HG02973 (cell line): ENCODE results near the gene ATP23.

Experiments used
- ATAC-seq: cut with Tn5 transposase; IDR thresholded peaks from one replicate; pipeline ENCODE4 v1.9.1; 2021; ENCODE audit warnings: moderate library complexity; ENCODE audit not compliant: unreplicated experiment

ATP23 gene

GRCh38 chr12:57966536-57966935, 25.2 kb downstream of the ATP23 start:
- ATAC-seq: no peak

DNA sequence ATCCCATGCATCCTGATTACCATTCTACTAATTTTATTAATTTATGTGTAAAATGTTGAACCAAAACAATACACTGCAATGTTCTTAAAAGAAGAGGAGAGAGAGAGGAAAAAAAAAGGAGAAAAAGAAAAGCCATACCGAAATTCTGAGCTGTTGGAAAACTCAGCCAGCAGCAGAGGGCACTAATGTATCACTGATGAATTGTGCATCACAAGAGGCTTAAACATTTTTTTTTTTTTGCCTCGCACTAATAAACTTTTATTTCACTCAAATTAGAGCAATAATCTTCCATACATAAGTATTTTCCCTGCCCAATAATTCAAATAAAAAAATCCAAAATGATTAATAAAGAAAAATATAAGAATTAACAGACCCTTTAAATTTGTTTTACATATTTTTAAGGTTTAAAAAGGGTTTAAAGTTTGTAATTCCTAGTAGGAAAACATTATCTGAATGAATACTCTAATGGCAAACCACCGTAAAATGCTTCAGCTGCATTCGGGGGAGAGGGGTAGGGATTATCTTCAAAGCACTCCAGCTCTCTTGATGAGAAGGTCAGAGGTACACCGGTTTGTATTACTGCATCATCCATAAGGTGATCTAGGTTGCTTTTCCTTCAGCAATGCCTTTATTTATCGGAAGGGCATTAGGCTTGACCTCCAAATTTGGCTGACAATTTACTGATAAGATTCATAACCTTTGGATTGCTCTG, 41.9 kb downstream of the ATP23 start:
- ATAC-seq: no peak

DNA sequence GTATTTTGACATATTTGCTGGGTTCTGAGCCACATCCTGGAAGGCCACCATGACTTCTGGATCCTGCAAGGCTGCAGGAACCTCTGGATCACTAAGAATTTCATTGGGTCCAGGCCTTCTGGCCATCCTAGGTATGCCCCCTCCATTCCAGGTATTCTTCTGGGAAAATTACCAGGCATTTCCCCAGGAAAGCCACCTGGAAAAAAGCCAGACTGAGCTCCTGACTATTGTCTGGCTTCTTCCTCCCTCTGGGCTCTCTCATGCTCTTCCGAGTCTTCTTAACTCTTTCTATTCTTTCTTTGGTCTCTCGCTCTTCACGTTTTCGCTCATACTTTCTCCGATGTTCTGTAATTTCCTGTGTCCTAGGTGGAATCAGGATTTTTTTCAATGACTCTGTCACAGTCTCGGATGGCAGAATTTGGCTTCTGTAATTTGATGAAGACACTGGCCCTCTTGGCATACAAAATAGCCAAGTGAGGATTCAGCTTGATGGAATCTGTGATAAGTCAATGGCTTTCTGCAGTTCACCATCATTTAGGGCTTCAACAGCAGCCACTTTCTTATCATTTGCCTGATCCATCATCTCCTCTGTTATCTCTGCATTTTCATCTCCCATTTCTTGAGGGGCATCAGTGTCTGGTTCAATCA, 42.6 kb downstream of the ATP23 start:
- no peak for ATAC-seq

DNA sequence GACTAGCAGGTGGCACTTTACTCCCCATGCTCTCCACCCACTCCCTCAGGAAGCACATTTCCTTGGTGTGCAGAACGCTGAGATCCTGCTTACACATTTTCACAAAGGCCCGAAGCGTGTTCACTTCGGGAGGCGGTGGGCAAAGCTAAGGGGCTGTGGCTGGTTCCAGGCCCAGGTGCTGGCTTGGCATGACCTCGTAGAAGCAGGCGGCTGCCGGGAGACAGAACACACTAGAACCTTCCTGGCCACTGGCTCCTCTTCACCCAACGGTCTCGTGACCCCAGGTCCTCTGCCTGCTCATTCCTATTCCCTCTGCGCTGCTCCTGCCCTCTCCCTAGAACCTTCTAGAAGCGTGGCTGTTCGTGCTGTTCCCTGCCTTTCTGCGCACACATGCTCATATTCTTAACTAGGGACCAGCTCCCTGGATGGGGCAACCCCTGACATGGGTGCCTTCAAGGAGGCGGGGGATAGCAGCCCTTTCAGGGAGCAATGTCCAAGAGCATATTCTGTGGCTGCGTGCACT, 43.3 kb downstream of the ATP23 start:
- ATAC-seq: no peak

- ATAC-seq: no peak
These were observed 44.3 kb downstream of the ATP23 start for GRCh38 chr12:57985685-57986084.

DNA sequence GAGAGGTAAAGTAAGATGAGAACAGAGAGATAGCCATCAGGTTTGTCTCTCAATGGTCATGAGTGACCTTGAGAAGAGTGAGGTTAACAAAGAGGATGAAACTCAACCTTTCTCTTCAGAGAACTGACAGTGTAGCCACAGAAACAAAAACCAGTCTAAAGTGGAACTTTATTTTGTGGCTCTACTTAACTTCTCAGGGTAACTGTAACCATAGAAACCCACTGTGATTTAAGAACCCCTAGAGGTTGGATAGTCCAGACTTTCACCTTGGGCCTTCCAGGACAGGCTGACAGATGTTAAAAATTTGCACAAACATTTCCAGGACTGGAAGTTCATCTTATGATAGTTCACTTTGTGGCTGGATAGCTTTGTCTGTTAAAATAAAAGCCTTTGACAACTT, 48.5 kb downstream of the ATP23 start:
- no peak for ATAC-seq

GRCh38 chr12:57990241-57990883, 49.0 kb downstream of the ATP23 start:
- ATAC-seq: no peak

DNA sequence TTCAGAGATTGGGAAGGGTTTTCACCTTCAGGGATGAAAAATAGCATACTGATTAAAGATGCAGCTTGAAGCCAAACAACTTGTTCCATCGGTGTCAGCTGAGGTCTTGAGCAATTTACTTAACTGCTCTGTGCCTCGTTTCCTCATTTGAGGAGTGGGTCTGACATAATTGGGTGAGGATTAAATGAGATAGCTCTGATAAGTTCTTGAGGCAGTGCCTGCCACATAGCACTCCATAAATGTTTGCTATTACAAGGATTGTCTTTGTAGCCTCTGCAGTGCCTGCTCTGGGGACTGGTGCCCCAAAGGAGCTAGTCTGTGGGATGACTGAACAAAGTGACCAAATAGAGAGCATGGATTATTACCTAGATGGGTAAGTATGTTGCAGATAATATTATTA, 50.6 kb downstream of the ATP23 start:
- ATAC-seq: no peak

DNA sequence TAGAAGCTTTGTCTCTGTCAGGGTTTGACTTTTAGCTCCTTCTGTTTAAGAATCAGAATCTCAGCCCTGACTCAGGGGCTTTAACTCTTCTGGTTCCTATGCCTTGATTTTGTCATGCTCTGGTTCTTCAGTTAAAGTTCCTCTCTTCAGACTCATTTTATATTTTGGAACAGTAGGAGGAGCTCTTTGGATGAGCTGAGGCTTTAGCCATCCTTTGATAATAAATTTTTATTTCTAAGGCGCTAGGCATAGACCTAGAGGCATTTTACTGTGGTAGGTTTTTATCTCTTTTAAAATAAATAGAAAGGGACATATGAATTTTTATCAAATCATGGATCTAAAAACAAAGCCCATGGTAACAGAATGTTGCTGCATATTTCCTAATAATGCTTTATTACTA, 51.7 kb downstream of the ATP23 start:
- no peak for ATAC-seq

DNA sequence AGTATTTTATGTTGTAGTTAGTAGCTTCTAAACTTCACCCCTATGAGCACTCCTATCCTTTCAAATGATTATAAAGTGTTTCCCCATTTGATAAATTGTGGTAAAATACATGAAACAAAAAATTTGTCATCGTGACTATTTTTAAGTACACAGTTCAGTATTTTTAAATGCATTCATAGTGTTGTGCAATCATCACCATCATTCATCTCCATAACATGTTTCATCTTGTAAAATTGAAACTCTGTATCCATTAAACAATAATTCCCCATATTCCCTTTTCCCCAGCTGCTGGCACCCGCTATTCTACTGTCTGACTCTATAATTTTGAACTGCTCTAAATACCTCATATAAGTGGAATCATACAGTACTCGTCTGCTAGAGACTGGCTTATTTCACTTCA, 52.5 kb downstream of the ATP23 start:
- ATAC-seq: no peak

DNA sequence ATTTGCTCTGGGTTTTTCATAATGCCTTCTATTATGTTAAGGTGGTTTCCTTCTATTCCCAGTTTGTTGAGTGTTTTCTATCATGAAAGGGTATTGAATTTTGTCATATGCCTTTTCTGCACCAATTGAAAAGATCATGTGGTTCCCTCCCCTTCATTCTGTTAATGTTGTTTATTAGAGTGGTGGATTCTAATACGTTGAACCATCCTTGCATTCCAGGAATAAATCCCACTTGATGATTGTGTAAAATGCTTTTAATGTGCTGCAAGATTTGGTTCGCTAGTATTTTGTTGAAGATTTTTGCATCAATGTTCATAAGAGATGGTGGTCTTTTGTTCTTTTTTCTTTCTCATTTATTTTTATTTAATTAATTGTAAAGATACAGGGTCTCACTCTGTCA, 55.2 kb downstream of the ATP23 start:
- no peak for ATAC-seq

DNA sequence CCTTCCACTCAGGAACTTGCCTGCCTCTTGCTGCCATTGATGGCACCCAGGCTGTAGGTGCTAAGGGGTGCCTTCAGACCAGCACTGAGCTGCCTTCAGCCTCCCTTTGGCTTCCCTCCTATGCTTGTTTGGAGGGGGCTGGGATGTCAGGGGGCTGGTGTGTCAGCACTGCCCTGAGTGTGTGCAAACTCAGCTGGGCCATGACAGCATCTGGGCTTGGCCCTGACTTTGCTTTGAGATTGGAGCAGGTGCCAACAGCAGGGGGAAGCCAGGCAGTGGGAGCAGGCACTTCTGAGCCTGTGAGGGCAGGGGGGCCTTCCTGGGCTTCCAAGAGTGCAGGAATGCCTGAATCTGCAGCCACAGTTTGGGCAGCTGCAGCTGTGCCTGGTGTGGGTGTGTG, 56.9 kb downstream of the ATP23 start:
- no peak for ATAC-seq

DNA sequence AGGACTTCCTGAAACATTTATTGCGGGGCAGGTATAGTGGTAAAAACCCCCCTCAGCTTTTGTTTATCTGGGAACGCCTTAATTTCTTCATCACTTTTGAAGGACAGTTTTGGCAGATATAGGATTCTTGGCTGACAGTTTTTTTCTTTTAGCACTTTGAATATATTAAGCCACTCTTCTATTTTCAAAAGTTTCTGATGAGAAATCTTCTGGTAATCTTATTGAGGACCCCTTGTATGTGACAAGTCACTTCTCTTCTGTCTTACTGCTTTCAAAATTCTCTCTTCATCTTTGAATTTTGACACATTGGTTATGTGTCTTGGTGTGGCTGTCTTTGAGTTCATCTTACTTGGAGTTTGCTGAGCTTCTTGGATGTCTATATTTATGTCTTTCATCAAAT, 59.1 kb downstream of the ATP23 start:
- no peak for ATAC-seq

DNA sequence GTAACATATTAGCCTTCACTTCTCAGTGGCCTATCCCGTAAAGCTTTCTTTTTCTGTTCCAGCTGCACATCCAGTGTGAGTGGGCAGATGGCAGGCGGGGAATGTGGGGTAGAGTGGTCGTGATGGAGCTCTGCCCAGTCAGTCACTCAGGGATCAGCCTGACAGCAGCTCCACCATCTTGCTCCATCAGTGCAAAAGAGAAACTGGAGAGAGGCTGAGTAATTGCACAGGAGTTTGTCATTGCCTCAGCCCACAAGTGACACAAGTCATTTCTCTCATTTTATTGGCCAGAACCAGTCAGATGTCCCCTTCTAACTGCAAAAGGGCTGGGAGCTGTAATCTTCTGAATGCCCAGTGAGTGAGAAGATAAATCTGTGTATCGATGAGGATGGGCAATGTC, 66.5 kb downstream of the ATP23 start:
- ATAC-seq: no peak

DNA sequence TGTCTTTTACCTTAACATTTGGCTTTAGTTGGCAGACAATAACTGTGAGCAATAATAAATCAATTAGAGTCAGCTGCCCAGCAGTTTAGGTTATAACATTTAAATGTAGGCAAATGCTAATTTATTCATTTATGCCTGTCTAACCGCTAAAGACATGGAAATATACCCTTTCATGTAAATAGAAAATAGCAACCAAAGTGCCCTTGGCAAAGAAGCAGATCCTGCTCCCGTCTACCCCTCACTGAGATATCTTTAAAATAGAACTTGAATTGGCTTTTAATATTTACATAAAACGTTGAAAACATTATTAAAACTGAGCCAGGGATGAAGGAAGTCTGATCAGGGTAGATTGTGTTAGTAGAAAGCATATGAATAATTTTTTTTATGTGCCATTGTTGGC, 67.3 kb downstream of the ATP23 start:
- no peak for ATAC-seq
